ENCODE data around the gene UXS1. TPM values are rescaled to one million over a fixed set of nuclear protein-coding genes. Genes with fewer than 3 reads are reported as not detected.
A peak's percentile ranks its signal among the peaks of the same experiment; 100 is the strongest.

Gene UXS1
- polyA plus RNA-seq, 1 of the 3 experiments (the other 2 are of a cell fraction), result 55.9 TPM

DNA sequence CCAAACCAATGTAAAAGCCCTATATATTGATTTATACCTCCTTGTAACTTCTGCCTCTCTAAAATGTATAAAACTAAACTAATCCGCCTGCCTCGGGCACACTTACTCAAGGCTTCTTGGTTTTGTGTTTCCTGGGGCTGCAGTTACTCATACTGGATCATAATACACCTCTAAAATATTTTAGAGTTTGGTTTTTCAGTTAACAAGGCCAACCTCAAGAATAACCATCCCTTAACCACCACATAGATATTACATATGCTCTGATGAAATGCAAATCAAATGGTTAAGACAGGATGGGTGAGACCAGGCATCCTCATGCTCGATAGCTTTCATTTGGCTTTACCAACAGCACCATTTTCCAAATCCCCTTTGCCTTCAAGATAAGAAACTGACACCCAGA is 46.4 kb downstream of the UXS1 start:
- ChIA-PET POLR2A (no interaction called here), CTCF (no interaction called here)
- peaks cover 0 to 8% of the 10 kb centered on the region in 2 experiments; a peak in 2 of 4 replicates for H3K4me1 ChIP-seq (ENCODE audit: control insufficient read depth in 1 of 2, insufficient read depth in 2 of 2, low read depth in 1 of 2, low read length in 1 of 2)
- H3K4me3 ChIP-seq (ENCODE audit: low read depth in 2 of 2, low read length in 1 of 2), result no peak overlapping the region
- no peak for TF ChIP-seq FOXM1 (IDR thresholded peaks at IDR 0.05; ENCODE audit: low read depth)
- TF ChIP-seq NRF1 (IDR thresholded peaks at IDR 0.05; ENCODE audit: low read depth, low read length), result no peak
- no peak for TF ChIP-seq RCOR1 (IDR thresholded peaks at IDR 0.05; ENCODE audit: low read length)
- TF ChIP-seq, protein P1, sequence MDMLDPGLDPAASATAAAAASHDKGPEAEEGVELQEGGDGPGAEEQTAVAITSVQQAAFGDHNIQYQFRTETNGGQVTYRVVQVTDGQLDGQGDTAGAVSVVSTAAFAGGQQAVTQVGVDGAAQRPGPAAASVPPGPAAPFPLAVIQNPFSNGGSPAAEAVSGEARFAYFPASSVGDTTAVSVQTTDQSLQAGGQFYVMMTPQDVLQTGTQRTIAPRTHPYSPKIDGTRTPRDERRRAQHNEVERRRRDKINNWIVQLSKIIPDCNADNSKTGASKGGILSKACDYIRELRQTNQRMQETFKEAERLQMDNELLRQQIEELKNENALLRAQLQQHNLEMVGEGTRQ (IDR thresholded peaks at IDR 0.05; ENCODE audit: borderline replicate concordance, low read depth, low read length), result no peak
- TF ChIP-seq SIN3A (IDR thresholded peaks at IDR 0.05; ENCODE audit: borderline replicate concordance, low read depth, low read length), result no peak
- no peak for TF ChIP-seq NFIC (IDR thresholded peaks at IDR 0.05; ENCODE audit: borderline replicate concordance)
- TF ChIP-seq, protein P2, sequence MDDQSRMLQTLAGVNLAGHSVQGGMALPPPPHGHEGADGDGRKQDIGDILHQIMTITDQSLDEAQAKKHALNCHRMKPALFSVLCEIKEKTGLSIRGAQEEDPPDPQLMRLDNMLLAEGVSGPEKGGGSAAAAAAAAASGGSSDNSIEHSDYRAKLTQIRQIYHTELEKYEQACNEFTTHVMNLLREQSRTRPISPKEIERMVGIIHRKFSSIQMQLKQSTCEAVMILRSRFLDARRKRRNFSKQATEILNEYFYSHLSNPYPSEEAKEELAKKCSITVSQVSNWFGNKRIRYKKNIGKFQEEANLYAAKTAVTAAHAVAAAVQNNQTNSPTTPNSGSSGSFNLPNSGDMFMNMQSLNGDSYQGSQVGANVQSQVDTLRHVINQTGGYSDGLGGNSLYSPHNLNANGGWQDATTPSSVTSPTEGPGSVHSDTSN (IDR thresholded peaks at IDR 0.05), result no peak
- TF ChIP-seq TCF12 (IDR thresholded peaks at IDR 0.05), result no peak
- no peak for TF ChIP-seq ELF1 (IDR thresholded peaks at IDR 0.05)
- TF ChIP-seq FOXJ3 (CRISPR knock-in tag; IDR thresholded peaks at IDR 0.05), result no peak
- no peak for TF ChIP-seq MEF2A (IDR thresholded peaks at IDR 0.05; ENCODE audit: borderline replicate concordance, low read depth)
- TF ChIP-seq, protein P3, sequence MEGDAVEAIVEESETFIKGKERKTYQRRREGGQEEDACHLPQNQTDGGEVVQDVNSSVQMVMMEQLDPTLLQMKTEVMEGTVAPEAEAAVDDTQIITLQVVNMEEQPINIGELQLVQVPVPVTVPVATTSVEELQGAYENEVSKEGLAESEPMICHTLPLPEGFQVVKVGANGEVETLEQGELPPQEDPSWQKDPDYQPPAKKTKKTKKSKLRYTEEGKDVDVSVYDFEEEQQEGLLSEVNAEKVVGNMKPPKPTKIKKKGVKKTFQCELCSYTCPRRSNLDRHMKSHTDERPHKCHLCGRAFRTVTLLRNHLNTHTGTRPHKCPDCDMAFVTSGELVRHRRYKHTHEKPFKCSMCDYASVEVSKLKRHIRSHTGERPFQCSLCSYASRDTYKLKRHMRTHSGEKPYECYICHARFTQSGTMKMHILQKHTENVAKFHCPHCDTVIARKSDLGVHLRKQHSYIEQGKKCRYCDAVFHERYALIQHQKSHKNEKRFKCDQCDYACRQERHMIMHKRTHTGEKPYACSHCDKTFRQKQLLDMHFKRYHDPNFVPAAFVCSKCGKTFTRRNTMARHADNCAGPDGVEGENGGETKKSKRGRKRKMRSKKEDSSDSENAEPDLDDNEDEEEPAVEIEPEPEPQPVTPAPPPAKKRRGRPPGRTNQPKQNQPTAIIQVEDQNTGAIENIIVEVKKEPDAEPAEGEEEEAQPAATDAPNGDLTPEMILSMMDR (IDR thresholded peaks at IDR 0.05), result no peak
- TF ChIP-seq MXI1 (IDR thresholded peaks at IDR 0.05; ENCODE audit: low read depth, low read length), result no peak
- no peak for TF ChIP-seq CHD2 (IDR thresholded peaks at IDR 0.05; ENCODE audit: low read length, partially characterized antibody)
- TF ChIP-seq, protein P4, sequence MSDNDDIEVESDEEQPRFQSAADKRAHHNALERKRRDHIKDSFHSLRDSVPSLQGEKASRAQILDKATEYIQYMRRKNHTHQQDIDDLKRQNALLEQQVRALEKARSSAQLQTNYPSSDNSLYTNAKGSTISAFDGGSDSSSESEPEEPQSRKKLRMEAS (IDR thresholded peaks at IDR 0.05; ENCODE audit: low read depth), result no peak
- no peak for TF ChIP-seq RFX5 (IDR thresholded peaks at IDR 0.05; ENCODE audit: low read length)
- no peak for TF ChIP-seq JUND (IDR thresholded peaks at IDR 0.05)
- no peak for TF ChIP-seq POLR2AphosphoS5 (IDR thresholded peaks at IDR 0.05; ENCODE audit: low read depth, low read length)
- TF ChIP-seq, protein P5, sequence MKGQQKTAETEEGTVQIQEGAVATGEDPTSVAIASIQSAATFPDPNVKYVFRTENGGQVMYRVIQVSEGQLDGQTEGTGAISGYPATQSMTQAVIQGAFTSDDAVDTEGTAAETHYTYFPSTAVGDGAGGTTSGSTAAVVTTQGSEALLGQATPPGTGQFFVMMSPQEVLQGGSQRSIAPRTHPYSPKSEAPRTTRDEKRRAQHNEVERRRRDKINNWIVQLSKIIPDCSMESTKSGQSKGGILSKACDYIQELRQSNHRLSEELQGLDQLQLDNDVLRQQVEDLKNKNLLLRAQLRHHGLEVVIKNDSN (IDR thresholded peaks at IDR 0.05; ENCODE audit: borderline replicate concordance, low read depth), result no peak
- no peak for TF ChIP-seq RXRA (IDR thresholded peaks at IDR 0.05; ENCODE audit: borderline replicate concordance, low read depth)
- H3K9me3 ChIP-seq, result no peaks in the 10 kb centered on the region
- peak overlapping the region; percentile 31 for H3K4me2 ChIP-seq
- no peak overlapping the region for H2AFZ ChIP-seq (ENCODE audit: low read depth)
- peaks cover 7% of the 10 kb centered on the region for H3F3A ChIP-seq (replicated peaks; ENCODE audit: insufficient read depth)
- no peaks in the 10 kb centered on the region for H3K9me2 ChIP-seq
- H3K27me3 ChIP-seq (ENCODE audit: insufficient read depth), result no peaks in the 10 kb centered on the region
- H3K79me2 ChIP-seq (ENCODE audit: insufficient read depth), result no peaks in the 10 kb centered on the region
- peak overlapping the region in 1 of 2 experiments; percentile 38; a peak in 3 of 4 replicates for H3K27ac ChIP-seq (ENCODE audit: low read depth in 2 of 2, low read length in 1 of 2)
- no peaks in the 10 kb centered on the region for H3K36me3 ChIP-seq (replicated peaks in 1 of 2; ENCODE audit: control insufficient read depth in 1 of 2, insufficient read depth in 2 of 2, low read length in 1 of 2)
- no peak overlapping the region for H3K9ac ChIP-seq
- DNase-seq, result no peak
- H4K20me1 ChIP-seq (ENCODE audit: insufficient read depth), result no peaks in the 10 kb centered on the region
- WGBS (ENCODE audit: low lambda C conversion rate), result 95% methylated on average over 3 of the region's 3 CpGs
